K562 (cell line): ENCODE results near the gene TEX54. TPM values are rescaled to one million over a fixed set of nuclear protein-coding genes. Genes with fewer than 3 reads are reported as not detected.
A peak's percentile ranks its signal among the peaks of the same experiment; 100 is the strongest.

ENCODE experiments used
- BRD4 ChIP-seq: fragments of 200-600 bp; sonication (generic); IDR thresholded peaks from 2 replicates; pipeline ENCODE4 v1.6.1; 2017; ENCODE audit warnings: inconsistent platforms
- CCAR2 ChIP-seq: fragments of 200-400 bp; formaldehyde crosslinking; IDR thresholded peaks from 2 replicates; pipeline ENCODE4 v1.6.1; 2017; ENCODE audit warnings: mild to moderate bottlenecking, low read depth, low read length
- CHD1 ChIP-seq: fragments of 200-600 bp; sonication (generic); IDR thresholded peaks from one replicate; pipeline ENCODE4 v1.6.1; 2012; ENCODE audit warnings: mild to moderate bottlenecking, moderate library complexity, low read length, inconsistent platforms
- ETS2 ChIP-seq: IDR thresholded peaks from 2 replicates; pipeline ENCODE4 v1.6.1; 2016; ENCODE audit warnings: borderline replicate concordance, missing genetic modification characterization, mild to moderate bottlenecking, moderate library complexity, missing compliant biosample characterization; ENCODE audit not compliant: poor library complexity, severe bottlenecking
- FOS ChIP-seq: IDR thresholded peaks from 3 replicates; pipeline ENCODE4 v1.6.1; 2011; ENCODE audit not compliant: insufficient read length; ENCODE audit errors: extremely low read depth
- HDAC8 ChIP-seq: fragments of 450-650 bp; IDR thresholded peaks from 2 replicates; pipeline ENCODE4 v1.6.1; 2016; ENCODE audit warnings: mild to moderate bottlenecking, missing genetic modification characterization, moderate library complexity, missing compliant biosample characterization
- KHSRP ChIP-seq: fragments of 450-650 bp; IDR thresholded peaks from 2 replicates; pipeline ENCODE4 v1.6.1; 2017
- MCM7 ChIP-seq, 2 experiments: fragments of 450-650 bp; IDR thresholded peaks; 2 replicates each; pipeline ENCODE4 v1.6.1; 2016 to 2018
- MED1 ChIP-seq: sonication (generic); formaldehyde crosslinking; IDR thresholded peaks from 2 replicates; pipeline ENCODE4 v1.8.1; 2023; ENCODE audit warnings: missing genetic modification reagents, borderline replicate concordance
- PATZ1 ChIP-seq: fragments of 250-450 bp; sonication (Bioruptor Pico); IDR thresholded peaks from 2 replicates; pipeline ENCODE4 v1.5.0; 2020; ENCODE audit warnings: mild to moderate bottlenecking, borderline replicate concordance
- PCBP1 ChIP-seq: fragments of 200-400 bp; formaldehyde crosslinking; IDR thresholded peaks from 2 replicates; pipeline ENCODE4 v1.6.1; 2018; ENCODE audit warnings: mild to moderate bottlenecking, low read depth, low read length; ENCODE audit not compliant: poor library complexity, severe bottlenecking
- PHF8 ChIP-seq: fragments of 200-600 bp; sonication (generic); IDR thresholded peaks from 2 replicates; pipeline ENCODE4 v1.6.1; 2012; ENCODE audit warnings: mixed run types, mild to moderate bottlenecking, inconsistent platforms, low read length, moderate library complexity, borderline replicate concordance
- PTBP1 ChIP-seq: fragments of 200-400 bp; formaldehyde crosslinking; IDR thresholded peaks from 2 replicates; pipeline ENCODE4 v1.6.1; 2017; ENCODE audit warnings: low read depth, low read length
- PTRF ChIP-seq: fragments of 450-650 bp; IDR thresholded peaks from 2 replicates; pipeline ENCODE4 v1.6.1; 2016; ENCODE audit warnings: mild to moderate bottlenecking, missing genetic modification characterization, missing compliant biosample characterization
- RBM34 ChIP-seq: fragments of 200-400 bp; formaldehyde crosslinking; IDR thresholded peaks from 2 replicates; pipeline ENCODE4 v1.6.1; 2018; ENCODE audit warnings: low read length, borderline replicate concordance; ENCODE audit not compliant: insufficient read depth
- RBM39 ChIP-seq: fragments of 200-400 bp; formaldehyde crosslinking; optimal IDR thresholded peaks from 2 replicates; pipeline ENCODE3; 2018; ENCODE audit warnings: low read depth, low read length
- SETDB1 ChIP-seq: IDR thresholded peaks from one replicate; pipeline ENCODE4 v1.6.1; 2012; ENCODE audit warnings: low read length, control low read depth, inconsistent platforms
- SMC3 ChIP-seq: conservative IDR thresholded peaks from 2 replicates; pipeline ENCODE4 v1.6.1; 2011; ENCODE audit warnings: low read depth, low read length, improper control_type of control experiment; ENCODE audit not compliant: insufficient read depth
- SPI1 ChIP-seq: IDR thresholded peaks from 2 replicates; pipeline ENCODE4 v1.6.1; 2011; ENCODE audit warnings: low read depth, low read length, control low read depth, borderline replicate concordance
- SUPT5H ChIP-seq: fragments of 450-650 bp; IDR thresholded peaks from 2 replicates; pipeline ENCODE4 v1.6.1; 2016
- TEAD1 ChIP-seq, 2 experiments: fragments of 450-650 bp in 1 of 2; sonication (generic) in 1 of 2; formaldehyde crosslinking; IDR thresholded peaks; 2 replicates each; pipeline versions ENCODE4 v1.4.0 to v1.8.0; 2020 to 2022; ENCODE audit warnings: mild to moderate bottlenecking in 2 of 2, missing genetic modification reagents in 1 of 2
- USF1 ChIP-seq: sonication (generic); formaldehyde crosslinking; IDR thresholded peaks from 2 replicates; pipeline ENCODE4 v1.9.0; 2022; ENCODE audit warnings: mild to moderate bottlenecking, missing genetic modification reagents
- ZNF124 ChIP-seq: sonication (generic); formaldehyde crosslinking; IDR thresholded peaks from 2 replicates; pipeline ENCODE4 v1.8.1; 2022; ENCODE audit warnings: missing genetic modification reagents
- ZNF324 ChIP-seq: fragments of 250-450 bp; sonication (Bioruptor Pico); IDR thresholded peaks from 2 replicates; pipeline ENCODE4 v1.4.0; 2020; ENCODE audit warnings: mild to moderate bottlenecking
- ZNF57 ChIP-seq: fragments of 450-650 bp; formaldehyde crosslinking; IDR thresholded peaks from 2 replicates; pipeline ENCODE4 v1.4.0; 2020; ENCODE audit warnings: mild to moderate bottlenecking, moderate library complexity
- ZNF655 ChIP-seq: fragments of 250-450 bp; sonication (Bioruptor Pico); IDR thresholded peaks from 2 replicates; pipeline ENCODE4 v1.5.0; 2021
- polyA plus RNA-seq, 8 experiments: library from polyadenylated mRNA; depleted of rRNA in 4 of 8; stranded (reverse) in 5 of 8; unstranded in 3 of 8; fragments of >200 nt; fragmentation: Nextera tagmentation in 2 of 8; fragmentation: Illumina TruSeq in 1 of 8; extraction: Ambion mirVana in 2 of 8; extraction: Trizol in 1 of 8; gene quantifications; 2 replicates each; pipeline versions ENCODE4 v1.2.1 to v1.2.3, GENCODE V29; 2011 to 2014; ENCODE audit warnings: inconsistent platforms in 1 of 8, missing spikeins in 1 of 8
- total RNA-seq, 7 experiments: library from RNA; depleted of rRNA in 6 of 7; stranded (reverse); fragments of >200 nt in 6 of 7; fragmentation: Illumina TruSeq in 2 of 7; extraction: Trizol in 2 of 7; gene quantifications; 2 replicates each; pipeline versions ENCODE4 v1.2.1 to v1.2.3, GENCODE V29; 2011 to 2021; ENCODE audit warnings: low replicate concordance in 1 of 7

The TEX54 gene
- total and polyA plus RNA-seq, 9 of the 15 experiments (the other 6 are each of a cell fraction or from before 2014, with no cell fraction given) = not detected

DNA sequence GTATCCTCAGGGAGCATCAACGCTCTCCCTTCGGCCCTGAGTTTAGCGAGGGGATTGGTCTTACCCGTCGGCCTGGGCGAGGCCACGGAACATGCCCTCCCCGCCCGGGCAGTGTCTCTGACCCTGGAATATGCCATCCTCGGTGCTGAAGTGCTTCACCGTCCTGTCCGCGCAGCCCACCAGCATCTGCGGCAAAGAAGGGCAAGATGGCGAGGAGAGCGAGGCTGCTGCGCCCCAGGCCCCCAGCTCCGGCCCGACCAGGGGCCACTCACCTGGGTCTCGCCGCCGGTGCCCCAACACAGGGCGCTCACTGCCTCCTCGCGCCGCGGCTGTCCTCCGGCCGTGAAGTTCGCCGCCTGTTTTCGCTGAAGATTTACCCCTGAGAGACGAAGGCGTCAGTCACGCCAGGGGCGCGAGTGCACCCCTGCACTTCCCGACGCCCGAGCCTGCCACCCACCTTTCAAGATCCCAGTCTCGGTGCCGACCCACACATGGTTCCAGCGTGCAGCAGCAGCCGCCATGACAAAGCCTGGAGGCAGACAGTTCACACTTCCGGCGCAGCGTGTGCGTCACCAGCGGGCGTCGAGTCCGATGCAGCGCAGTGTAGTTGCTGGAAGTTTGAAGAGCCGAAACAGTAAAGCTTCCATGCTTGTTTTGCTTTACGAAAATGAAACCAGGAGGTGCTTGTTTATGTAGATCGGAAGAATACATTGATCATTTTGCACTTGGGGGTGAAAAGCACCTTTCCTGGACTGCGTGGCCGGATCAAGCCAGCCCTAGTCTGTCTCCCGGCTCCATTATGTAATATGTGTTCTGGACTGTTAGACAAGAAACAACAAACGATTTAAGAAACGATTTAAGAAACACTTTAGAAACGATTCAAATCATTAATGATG lies 6.7 kb upstream of the TEX54 start, which contains the start of gene WDR74 (continued):
- TF ChIP-seq SMC3 (no peak), MCM7 (IDR thresholded peaks at IDR 0.05) (no peak), SETDB1 (no peak), ETS2 (tag) (no peak), PTRF (tag) (no peak), CHD1 (peak; percentile 61), PATZ1 (CRISPR knock-in tag) (no peak), ZNF324 (CRISPR knock-in tag) (no peak), TEAD1 (CRISPR knock-in tag; IDR thresholded peaks at IDR 0.05) (peak in 1 of 2 experiments; percentile 77; a peak in 1 of 4 replicates), SPI1 (no peak), HDAC8 (tag) (no peak), RBM39 (no peak), CCAR2 (no peak), PTBP1 (no peak), ZNF655 (CRISPR knock-in tag) (no peak), PHF8 (peak; percentile 82; the same call in 1 of the 2 replicates), BRD4 (no peak), RBM34 (no peak), SUPT5H (peak; percentile 77), USF1 (CRISPR knock-in tag) (no peak; the same call in 1 of the 2 replicates), FOS (no peak), PCBP1 (peak; percentile 78), ZNF57 (CRISPR knock-in tag) (no peak), MED1 (no peak), ZNF124 (CRISPR knock-in tag) (no peak), KHSRP (peak; percentile 76)
